MM.1S (cell line): ENCODE data around the gene CCN2.

Source experiments
- DNase-seq: peaks from one replicate; pipeline ENCODE4 v3.0.0-alpha.2; 2015
- H2AFZ ChIP-seq: fragments of 300-600 bp; sonication (generic); 2 replicates; pipeline ENCODE4 v1.6.0; 2016; ENCODE audit warnings: antibody characterized with exemption, low read length
- H3F3A ChIP-seq: fragments of 300-600 bp; sonication (generic); 2 replicates; pipeline ENCODE4 v1.6.1; 2016; ENCODE audit warnings: mild to moderate bottlenecking, antibody characterized with exemption, low read length, moderate library complexity, mixed read lengths; ENCODE audit not compliant: insufficient read depth
- H3K27ac ChIP-seq: fragments of 300-600 bp; sonication (generic); 2 replicates; pipeline ENCODE4 v1.5.1; 2016; ENCODE audit warnings: mild to moderate bottlenecking, low read length
- H3K27me3 ChIP-seq: fragments of 300-600 bp; sonication (generic); replicated peaks from 2 replicates; pipeline ENCODE4 v1.6.0; 2016; ENCODE audit warnings: low read length; ENCODE audit not compliant: insufficient read depth
- H3K36me3 ChIP-seq: fragments of 300-600 bp; sonication (generic); replicated peaks from 2 replicates; pipeline ENCODE4 v1.6.1; 2016; ENCODE audit warnings: mild to moderate bottlenecking, low read length, mixed read lengths; ENCODE audit not compliant: insufficient read depth
- H3K4me1 ChIP-seq: fragments of 300-600 bp; sonication (generic); 2 replicates; pipeline ENCODE4 v1.6.1; 2016; ENCODE audit warnings: low read length, mixed read lengths
- H3K4me2 ChIP-seq: fragments of 300-600 bp; sonication (generic); 2 replicates; pipeline ENCODE4 v1.6.0; 2016; ENCODE audit warnings: low read depth, low read length
- H3K4me3 ChIP-seq: fragments of 300-600 bp; sonication (generic); 2 replicates; pipeline ENCODE4 v1.5.1; 2016; ENCODE audit warnings: low read length, mixed read lengths
- H3K79me2 ChIP-seq: fragments of 300-600 bp; sonication (generic); 2 replicates; pipeline ENCODE4 v1.6.1; 2016; ENCODE audit warnings: mixed run types, low read length, mixed read lengths
- H3K9ac ChIP-seq: fragments of 300-600 bp; sonication (generic); 2 replicates; pipeline ENCODE4 v1.6.1; 2016; ENCODE audit warnings: low read length, mixed read lengths
- H3K9me2 ChIP-seq: fragments of 300-600 bp; sonication (generic); replicated peaks from 2 replicates; pipeline ENCODE4 v1.6.1; 2016; ENCODE audit warnings: mild to moderate bottlenecking, low read length, mixed read lengths; ENCODE audit not compliant: insufficient read depth
- H3K9me3 ChIP-seq: fragments of 300-600 bp; sonication (generic); replicated peaks from 2 replicates; pipeline ENCODE4 v1.6.1; 2016; ENCODE audit warnings: mild to moderate bottlenecking, low read length, mixed read lengths; ENCODE audit not compliant: insufficient read depth
- H4K20me1 ChIP-seq: fragments of 300-600 bp; sonication (generic); 2 replicates; pipeline ENCODE4 v1.6.1; 2016; ENCODE audit warnings: mild to moderate bottlenecking, low read length, moderate library complexity, mixed read lengths; ENCODE audit not compliant: insufficient read depth
- EZH2 ChIP-seq: fragments of 300-600 bp; sonication (generic); optimal IDR thresholded peaks from 2 replicates; pipeline ENCODE3; 2017; ENCODE audit warnings: low read depth, mild to moderate bottlenecking, antibody characterized with exemption, low read length, mixed read lengths
- EZH2phosphoT487 ChIP-seq: fragments of 300-600 bp; sonication (generic); IDR thresholded peaks from 2 replicates; pipeline ENCODE4 v1.6.1; 2018; ENCODE audit warnings: antibody characterized with exemption, low read length
- TF ChIP-seq, protein P1 (sequence below): fragments of 300-600 bp; sonication (generic); IDR thresholded peaks from 2 replicates; pipeline ENCODE4 v1.5.1; 2016; ENCODE audit warnings: antibody characterized with exemption, low read length, mixed read lengths

Gene CCN2

DNA sequence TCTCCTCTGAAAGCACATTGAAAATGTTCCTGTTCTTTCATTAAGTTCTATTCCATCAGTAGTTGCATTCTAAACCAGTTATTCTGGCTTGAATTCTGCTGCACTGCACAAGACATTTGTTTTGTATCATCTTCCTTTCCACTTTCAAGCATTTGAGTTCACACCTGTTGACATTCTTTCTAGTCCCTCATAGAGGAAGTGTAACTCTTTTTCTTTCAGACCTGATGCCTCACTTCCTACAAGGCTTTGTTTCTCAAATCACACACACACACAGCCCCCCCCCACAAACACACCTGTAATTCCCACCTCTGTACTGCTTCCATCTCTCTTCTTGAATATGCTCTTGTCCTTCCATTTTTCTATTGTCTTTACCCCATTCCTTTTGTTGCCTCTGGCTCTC is 50.9 kb downstream of the CCN2 start:
- no peaks in the 10 kb centered on the region for H3K36me3 ChIP-seq
- H3K4me3 ChIP-seq, result no peak overlapping the region
- DNase-seq, result peak; percentile 68

GRCh38 chr6:131898718-131899117 is 52.5 kb downstream of the CCN2 start:
- TF ChIP-seq, protein P1, sequence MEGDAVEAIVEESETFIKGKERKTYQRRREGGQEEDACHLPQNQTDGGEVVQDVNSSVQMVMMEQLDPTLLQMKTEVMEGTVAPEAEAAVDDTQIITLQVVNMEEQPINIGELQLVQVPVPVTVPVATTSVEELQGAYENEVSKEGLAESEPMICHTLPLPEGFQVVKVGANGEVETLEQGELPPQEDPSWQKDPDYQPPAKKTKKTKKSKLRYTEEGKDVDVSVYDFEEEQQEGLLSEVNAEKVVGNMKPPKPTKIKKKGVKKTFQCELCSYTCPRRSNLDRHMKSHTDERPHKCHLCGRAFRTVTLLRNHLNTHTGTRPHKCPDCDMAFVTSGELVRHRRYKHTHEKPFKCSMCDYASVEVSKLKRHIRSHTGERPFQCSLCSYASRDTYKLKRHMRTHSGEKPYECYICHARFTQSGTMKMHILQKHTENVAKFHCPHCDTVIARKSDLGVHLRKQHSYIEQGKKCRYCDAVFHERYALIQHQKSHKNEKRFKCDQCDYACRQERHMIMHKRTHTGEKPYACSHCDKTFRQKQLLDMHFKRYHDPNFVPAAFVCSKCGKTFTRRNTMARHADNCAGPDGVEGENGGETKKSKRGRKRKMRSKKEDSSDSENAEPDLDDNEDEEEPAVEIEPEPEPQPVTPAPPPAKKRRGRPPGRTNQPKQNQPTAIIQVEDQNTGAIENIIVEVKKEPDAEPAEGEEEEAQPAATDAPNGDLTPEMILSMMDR, result no peak
- no peak for TF ChIP-seq EZH2phosphoT487

More for the DNA sequence above, 50.9 kb downstream of the CCN2 start:
- Histone ChIP-seq H3F3A (peaks cover 15% of the 10 kb centered on the region; the same call in 1 of the 2 replicates), H3K4me2 (no peak overlapping the region), H3K9ac (no peak overlapping the region), H3K4me1 (peaks cover 14% of the 10 kb centered on the region), H3K9me3 (no peaks in the 10 kb centered on the region), H4K20me1 (no peaks in the 10 kb centered on the region), H3K79me2 (no peaks in the 10 kb centered on the region), H3K27me3 (no peaks in the 10 kb centered on the region), H2AFZ (no peak overlapping the region), H3K9me2 (no peaks in the 10 kb centered on the region), H3K27ac (no peak overlapping the region)
- TF ChIP-seq EZH2phosphoT487 (no peak), EZH2 (no peak)
- TF ChIP-seq, protein P1, result no peak

More at GRCh38 chr6:131898718-131899117, 52.5 kb downstream of the CCN2 start:
- Histone ChIP-seq H3K4me2 (no peak overlapping the region), H3K9ac (no peak overlapping the region), H4K20me1 (no peaks in the 10 kb centered on the region), H3F3A (peaks cover 23% of the 10 kb centered on the region), H3K4me1 (peaks cover 23% of the 10 kb centered on the region), H3K9me3 (no peaks in the 10 kb centered on the region), H3K27ac (no peak overlapping the region), H3K79me2 (no peaks in the 10 kb centered on the region), H2AFZ (no peak overlapping the region), H3K27me3 (no peaks in the 10 kb centered on the region), H3K36me3 (no peaks in the 10 kb centered on the region), H3K9me2 (no peaks in the 10 kb centered on the region), H3K4me3 (no peak overlapping the region)
- DNase-seq, result no peak
